Liver (tissue), 9 donors: Measurements from ENCODE around the gene NAT16. TPM values are rescaled to one million over a fixed set of nuclear protein-coding genes. Genes with fewer than 3 reads are reported as not detected.

ENCODE experiments used
- DNase-seq: peaks from one replicate; pipeline ENCODE4 v3.0.0-alpha.2; 2017; ENCODE audit warnings: low spot score
- H3K27ac ChIP-seq, 2 donors: one replicate each; pipeline ENCODE4 v1.7.0; 2013; ENCODE audit warnings: inconsistent platforms in 2 of 2, low read length in 2 of 2, control low read depth in 1 of 2, low read depth in 1 of 2, mild to moderate bottlenecking in 1 of 2
- H3K27me3 ChIP-seq, 4 donors: one replicate each; pipeline versions ENCODE4 v1.6.1 to v1.7.0; 2013; ENCODE audit warnings: low read length in 3 of 4, inconsistent platforms in 1 of 4, mild to moderate bottlenecking in 1 of 4, moderate library complexity in 1 of 4; ENCODE audit not compliant: control insufficient read depth in 4 of 4, insufficient read depth in 4 of 4
- H3K36me3 ChIP-seq, 4 donors: one replicate each; pipeline versions ENCODE4 v1.6.1 to v1.7.0; 2013; ENCODE audit warnings: low read length in 3 of 4, mild to moderate bottlenecking in 3 of 4, low read depth in 1 of 4, moderate library complexity in 1 of 4; ENCODE audit not compliant: control insufficient read depth in 4 of 4, insufficient read depth in 3 of 4
- H3K4me1 ChIP-seq, 4 donors: one replicate each; pipeline versions ENCODE4 v1.6.1 to v1.7.0; 2013; ENCODE audit warnings: low read length in 3 of 4, mild to moderate bottlenecking in 3 of 4, moderate library complexity in 1 of 4; ENCODE audit not compliant: control insufficient read depth in 4 of 4, insufficient read depth in 4 of 4
- H3K4me3 ChIP-seq, 3 donors: one replicate each; pipeline versions ENCODE4 v1.6.1 to v1.7.0; 2013; ENCODE audit warnings: low read length in 3 of 3, control low read depth in 1 of 3, low read depth in 1 of 3, mild to moderate bottlenecking in 1 of 3
- H3K9ac ChIP-seq, 2 donors: one replicate each; pipeline ENCODE4 v1.7.0; 2013; ENCODE audit warnings: low read length in 2 of 2, mild to moderate bottlenecking in 2 of 2, moderate library complexity in 2 of 2, control low read depth in 1 of 2, low read depth in 1 of 2
- H3K9me3 ChIP-seq, 4 donors: one replicate each; pipeline versions ENCODE4 v1.6.1 to v1.7.0; 2013; ENCODE audit warnings: low read length in 3 of 4; ENCODE audit not compliant: control insufficient read depth in 4 of 4
- ATF3 ChIP-seq: IDR thresholded peaks from 2 replicates; pipeline ENCODE4 v1.6.1; 2016; ENCODE audit warnings: antibody characterized with exemption
- CTCF ChIP-seq: fragments of 150-350 bp; IDR thresholded peaks from 2 replicates; pipeline ENCODE4 v1.5.1; 2017; ENCODE audit warnings: improper control_type of control experiment, low read depth, low read length; ENCODE audit not compliant: missing input control
- EGR1 ChIP-seq, 2 donors: IDR thresholded peaks; 2 replicates each; pipeline ENCODE4 v1.6.1; 2016 to 2018; ENCODE audit warnings: antibody characterized with exemption in 2 of 2, low read depth in 2 of 2
- FOXA1 ChIP-seq: IDR thresholded peaks from 2 replicates; pipeline ENCODE4 v1.6.1; 2016; ENCODE audit warnings: antibody characterized with exemption
- FOXA2 ChIP-seq: IDR thresholded peaks from 2 replicates; pipeline ENCODE4 v1.6.1; 2016; ENCODE audit warnings: antibody characterized with exemption
- GABPA ChIP-seq, 2 donors: IDR thresholded peaks in 1 of 2; conservative IDR thresholded peaks in 1 of 2; 2 replicates each; pipeline ENCODE4 v1.6.1; 2016; ENCODE audit warnings: antibody characterized with exemption in 2 of 2, mild to moderate bottlenecking in 1 of 2, moderate library complexity in 1 of 2
- HNF4A ChIP-seq, 2 donors: conservative IDR thresholded peaks; 2 replicates each; pipeline ENCODE4 v1.6.1; 2016; ENCODE audit warnings: antibody characterized with exemption in 2 of 2, mild to moderate bottlenecking in 2 of 2
- HNF4G ChIP-seq: IDR thresholded peaks from 2 replicates; pipeline ENCODE4 v1.6.1; 2016; ENCODE audit warnings: antibody characterized with exemption
- JUND ChIP-seq, 2 donors: IDR thresholded peaks; 2 replicates each; pipeline ENCODE4 v1.6.1; 2016; ENCODE audit warnings: antibody characterized with exemption in 2 of 2
- MAX ChIP-seq: IDR thresholded peaks from 2 replicates; pipeline ENCODE4 v1.6.1; 2016; ENCODE audit warnings: antibody characterized with exemption
- NR2F2 ChIP-seq: IDR thresholded peaks from 2 replicates; pipeline ENCODE4 v1.6.1; 2016; ENCODE audit warnings: antibody characterized with exemption
- RAD21 ChIP-seq, 2 donors: IDR thresholded peaks; 2 replicates each; pipeline ENCODE4 v1.6.1; 2016; ENCODE audit warnings: antibody characterized with exemption in 2 of 2, mild to moderate bottlenecking in 2 of 2
- REST ChIP-seq: IDR thresholded peaks from 2 replicates; pipeline ENCODE4 v1.6.1; 2016; ENCODE audit warnings: antibody characterized with exemption, mild to moderate bottlenecking
- RXRA ChIP-seq, 2 donors: IDR thresholded peaks; 2 replicates each; pipeline ENCODE4 v1.6.1; 2017 to 2018; ENCODE audit warnings: antibody characterized with exemption in 2 of 2, mild to moderate bottlenecking in 1 of 2
- SP1 ChIP-seq: IDR thresholded peaks from 2 replicates; pipeline ENCODE4 v1.6.1; 2018; ENCODE audit warnings: antibody characterized with exemption, mild to moderate bottlenecking
- TAF1 ChIP-seq: conservative IDR thresholded peaks from 2 replicates; pipeline ENCODE4 v1.6.1; 2016; ENCODE audit warnings: antibody characterized with exemption, mild to moderate bottlenecking
- ZBTB33 ChIP-seq: IDR thresholded peaks from 2 replicates; pipeline ENCODE4 v1.6.1; 2016; ENCODE audit warnings: antibody characterized with exemption
- WGBS: extraction: QIAGEN DNeasy Blood & Tissue Kit; methylation state at CpG from one replicate; pipeline ENCODE4 v1.1.7; 2013; 5-methylcytosine and 5-hydroxymethylcytosine counted together
- polyA plus RNA-seq, 2 donors: library from polyadenylated mRNA; stranded (reverse) in 1 of 2; unstranded in 1 of 2; fragments of 200-250 nt in 1 of 2; fragments of >200 nt in 1 of 2; fragmentation: Nextera tagmentation in 1 of 2; extraction: Ambion mirVana in 1 of 2; gene quantifications; one replicate each; pipeline versions ENCODE4 v1.2.1 to v1.2.3, GENCODE V29; 2013 to 2015
- total RNA-seq, 2 donors: library from RNA; depleted of rRNA; stranded (reverse); fragments of >200 nt; gene quantifications; one replicate each; pipeline ENCODE4 v1.2.3, GENCODE V29; 2014
- donor health status: healthy.
- donor health status: healthy.
- donor health status: healthy.
- donor health status: healthy.
- donor health status: healthy.

The NAT16 gene
- total and polyA plus RNA-seq, 4 donors, result not detected

GRCh38 chr7:101179117-101179516, 976 bp downstream of the NAT16 start (continued):
- TF ChIP-seq MAX (no peak), RAD21 (IDR thresholded peaks at IDR 0.05) (no peak), FOXA2 (no peak), GABPA (IDR thresholded peaks at IDR 0.05 in 1 of 2, conservative IDR thresholded peaks at IDR 0.05 in 1 of 2) (no peak), ZBTB33 (no peak), NR2F2 (no peak), EGR1 (IDR thresholded peaks at IDR 0.05; ENCODE audit: low read depth in 2 of 2) (no peak)

- Histone ChIP-seq H3K9ac (no peak overlapping the region), H3K9me3 (no peaks in the 10 kb centered on the region), H3K27me3 (peaks cover 0 to 14% (median 11%) of the 10 kb centered on the region in 4 donors), H3K4me1 (peaks cover 5 to 23% (median 7%) of the 10 kb centered on the region in 4 donors), H3K4me3 (no peak overlapping the region), H3K27ac (no peak overlapping the region), H3K36me3 (no peaks in the 10 kb centered on the region)
- no peak for DNase-seq
- 85% methylated on average over 2 of the region's 2 CpGs for WGBS
- TF ChIP-seq GABPA (IDR thresholded peaks at IDR 0.05 in 1 of 2, conservative IDR thresholded peaks at IDR 0.05 in 1 of 2), result no peak
- no peak for TF ChIP-seq TAF1
- TF ChIP-seq SP1, result no peak
- TF ChIP-seq CTCF, result no peak
- TF ChIP-seq HNF4G, result no peak
- no peak for TF ChIP-seq EGR1 (IDR thresholded peaks at IDR 0.05; ENCODE audit: low read depth in 2 of 2)
- TF ChIP-seq HNF4A (conservative IDR thresholded peaks at IDR 0.05), result no peak
- TF ChIP-seq FOXA2, result no peak
- TF ChIP-seq ATF3, result no peak
- no peak for TF ChIP-seq JUND (IDR thresholded peaks at IDR 0.05)
- no peak for TF ChIP-seq RXRA (IDR thresholded peaks at IDR 0.05)
- no peak for TF ChIP-seq ZBTB33
- TF ChIP-seq NR2F2, result no peak
- no peak for TF ChIP-seq REST
- no peak for TF ChIP-seq FOXA1
Observed at GRCh38 chr7:101177644-101178043, 2.4 kb downstream of the NAT16 start.
